Measurements from ENCODE around the gene SLC6A9. TPM values are rescaled to one million over a fixed set of nuclear protein-coding genes. Genes with fewer than 3 reads are reported as not detected.

Gene SLC6A9
- total RNA-seq, 1 donor from 2014 or later, result 24.3 TPM

GRCh38 chr1:43953361-43953760 is 77.9 kb downstream of the SLC6A9 start:
- no peak for TF ChIP-seq CTCF (IDR thresholded peaks at IDR 0.05)
- no peak for TF ChIP-seq POLR2AphosphoS5 (IDR thresholded peaks at IDR 0.05; ENCODE audit: insufficient read depth in 1 of 2, low read depth in 1 of 2)
- no peak for TF ChIP-seq POLR2A (IDR thresholded peaks at IDR 0.05)
- DNase-seq (ENCODE audit: extremely low spot score in 2 of 2), result no peak

GRCh38 chr1:43952731-43953346 is 78.4 kb downstream of the SLC6A9 start:
- no peaks in the 10 kb centered on the region for H3K27me3 ChIP-seq

More at GRCh38 chr1:43953361-43953760, 77.9 kb downstream of the SLC6A9 start:
- no peak overlapping the region for H3K27ac ChIP-seq
- intact Hi-C loops (cut with DNase I), result no loop called here
- H3K4me3 ChIP-seq, result no peak overlapping the region
- H3K9me3 ChIP-seq, result no peaks in the 10 kb centered on the region
- peaks cover 8% of the 10 kb centered on the region for H3K4me1 ChIP-seq
- no peaks in the 10 kb centered on the region for H3K27me3 ChIP-seq
- peaks cover 0 to 17% of the 10 kb centered on the region in 2 donors for H3K36me3 ChIP-seq

DNA sequence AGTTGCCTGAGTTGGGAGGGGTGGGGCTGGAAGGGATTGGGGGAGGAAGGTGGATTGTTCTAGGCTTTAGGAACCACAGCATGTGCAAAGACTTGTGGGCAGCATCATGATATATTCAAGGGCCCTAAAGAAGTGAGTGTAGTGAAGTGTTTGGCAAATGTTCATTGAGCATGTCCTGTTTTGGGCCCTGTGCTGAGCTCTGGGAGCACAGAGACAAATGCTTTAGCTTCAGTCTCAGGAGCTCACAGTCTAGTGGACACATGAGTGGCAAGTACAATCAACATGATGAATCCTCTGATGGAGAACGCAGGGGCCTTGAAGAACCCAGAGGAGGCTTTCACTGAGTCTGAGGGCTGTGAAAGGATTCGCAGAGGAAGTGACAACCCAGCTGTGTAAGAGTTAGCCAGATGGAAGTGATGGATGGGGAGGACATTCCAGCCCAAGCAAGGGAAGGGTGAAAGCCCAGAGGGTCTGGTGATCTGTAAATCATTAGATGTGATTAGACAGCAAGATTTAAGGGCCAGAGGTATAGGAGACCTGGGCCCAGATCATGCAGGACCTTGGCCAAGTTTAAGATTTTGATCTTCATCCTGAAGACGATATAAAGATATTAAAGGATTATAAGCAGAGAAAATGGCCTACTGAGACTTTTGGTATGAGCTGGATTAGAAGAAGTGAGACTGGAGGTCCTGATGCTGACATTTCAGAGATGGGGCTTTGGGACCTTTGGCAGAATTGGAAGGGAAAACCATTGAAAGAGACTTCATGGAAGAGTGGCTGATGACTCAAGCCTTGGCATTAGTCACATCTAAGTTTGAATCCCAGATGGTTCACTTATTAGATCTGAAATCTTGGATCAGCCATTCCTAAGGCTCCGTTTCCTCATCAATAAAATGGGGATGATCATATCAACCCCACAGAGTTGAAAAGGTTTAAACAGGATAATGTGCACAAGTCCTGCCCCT is 80.0 kb downstream of the SLC6A9 start:
- Histone ChIP-seq H3K4me3 (no peak overlapping the region), H3K9me3 (no peaks in the 10 kb centered on the region), H3K4me1 (peaks cover 23% of the 10 kb centered on the region), H3K36me3 (no peaks in the 10 kb centered on the region), H3K27me3 (no peaks in the 10 kb centered on the region), H3K27ac (no peak overlapping the region)
- DNase-seq (ENCODE audit: extremely low spot score in 2 of 2), result no peak
- TF ChIP-seq CTCF (IDR thresholded peaks at IDR 0.05), result no peak
- no peak for TF ChIP-seq POLR2A (IDR thresholded peaks at IDR 0.05)
- TF ChIP-seq POLR2AphosphoS5 (IDR thresholded peaks at IDR 0.05; ENCODE audit: insufficient read depth in 1 of 2, low read depth in 1 of 2), result no peak
- intact Hi-C loops (cut with DNase I), result no loop called here

More at GRCh38 chr1:43952731-43953346, 78.4 kb downstream of the SLC6A9 start:
- peaks cover 13% of the 10 kb centered on the region for H3K4me1 ChIP-seq
- H3K36me3 ChIP-seq, result peaks cover 0 to 12% of the 10 kb centered on the region in 2 donors
- TF ChIP-seq POLR2AphosphoS5 (IDR thresholded peaks at IDR 0.05; ENCODE audit: insufficient read depth in 1 of 2, low read depth in 1 of 2) (no peak), CTCF (IDR thresholded peaks at IDR 0.05) (no peak), POLR2A (IDR thresholded peaks at IDR 0.05) (no peak)
- no peak for DNase-seq (ENCODE audit: extremely low spot score in 2 of 2)
- intact Hi-C loops (cut with DNase I), result no loop called here
- no peaks in the 10 kb centered on the region for H3K9me3 ChIP-seq
- no peak overlapping the region for H3K4me3 ChIP-seq
- no peak overlapping the region for H3K27ac ChIP-seq

DNA sequence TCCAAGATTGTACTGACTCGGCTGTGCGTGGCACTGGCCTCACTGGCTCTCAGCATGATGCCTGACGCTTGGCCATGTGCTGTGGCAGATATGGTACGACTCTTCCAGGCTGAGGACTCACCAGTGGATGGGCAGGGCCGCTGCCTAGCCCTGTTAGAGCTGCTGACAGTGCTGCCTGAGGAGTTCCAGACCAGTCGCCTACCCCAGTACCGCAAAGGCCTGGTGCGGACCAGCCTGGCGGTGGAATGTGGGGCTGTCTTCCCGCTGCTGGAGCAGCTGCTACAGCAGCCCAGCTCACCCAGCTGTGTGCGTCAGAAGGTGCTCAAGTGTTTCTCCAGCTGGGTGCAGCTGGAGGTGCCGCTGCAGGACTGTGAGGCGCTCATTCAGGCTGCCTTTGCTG is 81.6 kb downstream of the SLC6A9 start:
- peaks cover 35% of the 10 kb centered on the region for H3K4me1 ChIP-seq
- TF ChIP-seq POLR2AphosphoS5 (IDR thresholded peaks at IDR 0.05; ENCODE audit: insufficient read depth in 1 of 2, low read depth in 1 of 2) (no peak), CTCF (IDR thresholded peaks at IDR 0.05) (no peak), POLR2A (IDR thresholded peaks at IDR 0.05) (no peak)
- no peak overlapping the region for H3K27ac ChIP-seq
- H3K4me3 ChIP-seq, result no peak overlapping the region
- no peak for DNase-seq (ENCODE audit: extremely low spot score in 2 of 2)
- no peaks in the 10 kb centered on the region for H3K36me3 ChIP-seq
- H3K27me3 ChIP-seq, result no peaks in the 10 kb centered on the region
- intact Hi-C loops (cut with DNase I), result no loop called here
- no peaks in the 10 kb centered on the region for H3K9me3 ChIP-seq
